Osteoblast (primary cell): ENCODE results near the gene ST8SIA4. TPM values are rescaled to one million over a fixed set of nuclear protein-coding genes. Genes with fewer than 3 reads are reported as not detected.
A peak's percentile ranks its signal among the peaks of the same experiment; 100 is the strongest.

Experiments used
- DNase-seq: peaks from one replicate; pipeline ENCODE4 v3.0.0; 2011; ENCODE audit warnings: low spot score, mixed read lengths; ENCODE audit not compliant: insufficient read length; ENCODE audit errors: missing footprints
- H2AFZ ChIP-seq: 2 replicates; pipeline ENCODE4 v1.6.0; 2011; ENCODE audit warnings: mild to moderate bottlenecking, low read length
- H3K27ac ChIP-seq: 2 replicates; pipeline ENCODE4 v1.5.1; 2011; ENCODE audit warnings: mild to moderate bottlenecking, low read depth, low read length, moderate library complexity
- H3K27me3 ChIP-seq: 2 replicates; pipeline ENCODE4 v1.6.0; 2012; ENCODE audit warnings: mild to moderate bottlenecking, control low read depth, inconsistent platforms, low read length, moderate library complexity; ENCODE audit not compliant: insufficient read depth
- H3K36me3 ChIP-seq: 2 replicates; pipeline ENCODE4 v1.5.1; 2011; ENCODE audit warnings: mild to moderate bottlenecking, low read length, control low read depth, moderate library complexity; ENCODE audit not compliant: insufficient read depth
- H3K4me1 ChIP-seq: 2 replicates; pipeline ENCODE4 v1.5.1; 2011; ENCODE audit warnings: mild to moderate bottlenecking, low read length, control low read depth, moderate library complexity; ENCODE audit not compliant: insufficient read depth
- H3K4me2 ChIP-seq: 2 replicates; pipeline ENCODE4 v1.6.0; 2011; ENCODE audit warnings: mild to moderate bottlenecking, low read length; ENCODE audit not compliant: insufficient read depth
- H3K4me3 ChIP-seq: fragments of 200-600 bp; sonication (generic); 3 replicates; pipeline ENCODE4 v1.5.1; 2012; ENCODE audit warnings: mild to moderate bottlenecking, low read length, inconsistent platforms; ENCODE audit not compliant: insufficient read depth
- H3K79me2 ChIP-seq: 2 replicates; pipeline ENCODE4 v1.6.0; 2012; ENCODE audit warnings: mild to moderate bottlenecking, low read length, control low read depth, inconsistent platforms; ENCODE audit not compliant: insufficient read depth
- H3K9me3 ChIP-seq: 2 replicates; pipeline ENCODE4 v1.5.1; 2011; ENCODE audit warnings: low read depth, low read length, control low read depth
- H4K20me1 ChIP-seq: 2 replicates; pipeline ENCODE4 v1.6.0; 2012; ENCODE audit warnings: mild to moderate bottlenecking, low read length, control low read depth; ENCODE audit not compliant: insufficient read depth
- total RNA-seq: library from RNA; depleted of rRNA; stranded (reverse); fragments of >200 nt; gene quantifications from 2 replicates; pipeline ENCODE4 v1.2.3, GENCODE V29; 2012
- TF ChIP-seq, protein P1 (sequence below): IDR thresholded peaks from 2 replicates; pipeline ENCODE4 v1.5.1; 2011; ENCODE audit warnings: mild to moderate bottlenecking, low read depth, low read length, moderate library complexity; ENCODE audit errors: extremely low read depth

Gene ST8SIA4
- total RNA-seq, 1 donor: 1.4 TPM

- no peaks in the 10 kb centered on the region for H3K36me3 ChIP-seq
- peaks cover 2% of the 10 kb centered on the region for H3K27me3 ChIP-seq
- H3K4me1 ChIP-seq: peaks cover 26% of the 10 kb centered on the region
- peak overlapping the region; percentile 23 for H3K4me2 ChIP-seq
- H2AFZ ChIP-seq: no peak overlapping the region
- no peaks in the 10 kb centered on the region for H4K20me1 ChIP-seq
- no peaks in the 10 kb centered on the region for H3K79me2 ChIP-seq
- no peak overlapping the region for H3K27ac ChIP-seq
- no peak overlapping the region for H3K4me3 ChIP-seq
- no peaks in the 10 kb centered on the region for H3K9me3 ChIP-seq
- TF ChIP-seq, protein P1, sequence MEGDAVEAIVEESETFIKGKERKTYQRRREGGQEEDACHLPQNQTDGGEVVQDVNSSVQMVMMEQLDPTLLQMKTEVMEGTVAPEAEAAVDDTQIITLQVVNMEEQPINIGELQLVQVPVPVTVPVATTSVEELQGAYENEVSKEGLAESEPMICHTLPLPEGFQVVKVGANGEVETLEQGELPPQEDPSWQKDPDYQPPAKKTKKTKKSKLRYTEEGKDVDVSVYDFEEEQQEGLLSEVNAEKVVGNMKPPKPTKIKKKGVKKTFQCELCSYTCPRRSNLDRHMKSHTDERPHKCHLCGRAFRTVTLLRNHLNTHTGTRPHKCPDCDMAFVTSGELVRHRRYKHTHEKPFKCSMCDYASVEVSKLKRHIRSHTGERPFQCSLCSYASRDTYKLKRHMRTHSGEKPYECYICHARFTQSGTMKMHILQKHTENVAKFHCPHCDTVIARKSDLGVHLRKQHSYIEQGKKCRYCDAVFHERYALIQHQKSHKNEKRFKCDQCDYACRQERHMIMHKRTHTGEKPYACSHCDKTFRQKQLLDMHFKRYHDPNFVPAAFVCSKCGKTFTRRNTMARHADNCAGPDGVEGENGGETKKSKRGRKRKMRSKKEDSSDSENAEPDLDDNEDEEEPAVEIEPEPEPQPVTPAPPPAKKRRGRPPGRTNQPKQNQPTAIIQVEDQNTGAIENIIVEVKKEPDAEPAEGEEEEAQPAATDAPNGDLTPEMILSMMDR: no peak
- no peak for DNase-seq
Observed at GRCh38 chr5:100898504-100899346, 4.4 kb downstream of the ST8SIA4 start.

DNA sequence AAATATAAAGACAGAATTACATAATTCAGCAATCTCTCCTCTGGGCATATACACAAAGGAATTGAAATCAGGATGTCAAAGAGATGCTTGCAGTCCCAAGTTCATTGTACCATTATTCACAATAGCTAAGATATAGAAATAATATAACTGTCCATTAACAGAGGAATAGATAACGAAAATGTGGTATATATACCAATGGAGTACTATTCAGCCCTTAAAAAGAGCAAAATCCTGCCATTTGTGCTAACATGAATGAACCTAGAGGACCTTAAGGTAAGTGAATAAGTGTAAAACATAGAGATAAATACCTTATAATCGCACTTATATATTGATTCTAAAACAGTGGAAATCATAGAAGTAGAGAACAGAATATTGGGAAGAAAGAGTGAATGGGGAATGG, 7.0 kb downstream of the ST8SIA4 start:
- H3K4me2 ChIP-seq: no peak overlapping the region
- TF ChIP-seq, protein P1: no peak
- DNase-seq: no peak
- H3K4me1 ChIP-seq: peaks cover 18% of the 10 kb centered on the region
- no peak overlapping the region for H3K4me3 ChIP-seq
- no peak overlapping the region for H3K27ac ChIP-seq
- no peaks in the 10 kb centered on the region for H3K79me2 ChIP-seq
- H3K27me3 ChIP-seq: no peaks in the 10 kb centered on the region
- no peaks in the 10 kb centered on the region for H3K36me3 ChIP-seq
- H3K9me3 ChIP-seq: no peaks in the 10 kb centered on the region
- H4K20me1 ChIP-seq: no peaks in the 10 kb centered on the region
- H2AFZ ChIP-seq: no peak overlapping the region

DNA sequence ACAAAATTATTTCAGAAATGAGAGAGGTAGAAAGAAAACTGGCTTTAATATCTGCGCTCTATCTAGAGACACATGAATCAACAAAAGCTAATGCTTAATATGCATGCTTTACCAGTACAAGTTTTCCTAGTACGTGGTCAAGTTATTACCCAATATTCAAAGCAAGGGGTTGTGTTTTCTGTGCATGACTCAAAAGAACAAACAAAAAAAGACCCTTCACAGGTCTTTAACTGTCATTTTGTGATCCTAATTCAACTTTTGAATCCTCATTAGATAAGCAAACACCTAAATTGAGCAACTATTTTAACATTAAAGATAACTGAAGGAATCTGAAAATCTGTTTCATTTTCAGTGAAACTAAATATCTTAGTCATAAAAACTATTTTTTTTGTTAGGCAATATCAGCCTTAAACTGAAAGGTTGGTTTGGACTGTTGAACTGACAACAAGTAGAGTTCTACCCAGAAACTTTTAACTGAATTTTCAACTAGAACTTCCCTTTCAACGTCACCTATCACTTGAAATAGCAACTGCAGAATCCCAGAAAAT, 12.5 kb downstream of the ST8SIA4 start:
- H3K9me3 ChIP-seq: no peaks in the 10 kb centered on the region
- peak overlapping the region; percentile 52 for H3K4me3 ChIP-seq
- no peaks in the 10 kb centered on the region for H4K20me1 ChIP-seq
- no peak for DNase-seq
- peak overlapping the region; percentile 82 for H3K4me2 ChIP-seq
- TF ChIP-seq, protein P1: no peak
- H3K36me3 ChIP-seq: no peaks in the 10 kb centered on the region
- H3K4me1 ChIP-seq: peaks cover 3% of the 10 kb centered on the region
- H3K27ac ChIP-seq: peak overlapping the region; percentile 44
- no peaks in the 10 kb centered on the region for H3K27me3 ChIP-seq
- peak overlapping the region; percentile 56 for H2AFZ ChIP-seq
- H3K79me2 ChIP-seq: no peaks in the 10 kb centered on the region

- no peaks in the 10 kb centered on the region for H4K20me1 ChIP-seq
- H3K79me2 ChIP-seq: no peaks in the 10 kb centered on the region
- H3K27me3 ChIP-seq: no peaks in the 10 kb centered on the region
- TF ChIP-seq, protein P1: no peak
- no peaks in the 10 kb centered on the region for H3K9me3 ChIP-seq
- H2AFZ ChIP-seq: peak overlapping the region; percentile 56
- H3K27ac ChIP-seq: peak overlapping the region; percentile 44
- H3K4me3 ChIP-seq: peak overlapping the region; percentile 52
- no peaks in the 10 kb centered on the region for H3K36me3 ChIP-seq
- DNase-seq: no peak
- peaks cover 3% of the 10 kb centered on the region for H3K4me1 ChIP-seq
- H3K4me2 ChIP-seq: peak overlapping the region; percentile 82
Observed at GRCh38 chr5:100889896-100890295, 13.2 kb downstream of the ST8SIA4 start.
